ENCODE measurements around the gene MPO.
A peak's percentile ranks its signal among the peaks of the same experiment; 100 is the strongest.

GRCh38 chr17:58317421-58318064 lies 36.8 kb upstream of the MPO start:
- TF ChIP-seq CTCF (IDR thresholded peaks at IDR 0.05), result peak in 3 of 6 experiments; percentile 25 to 42 (median 28)
- no peak for TF ChIP-seq POLR2A (IDR thresholded peaks at IDR 0.05)

All from thyroid gland (tissue), 4 donors.